RWPE1 (cell line): Measurements from ENCODE around the gene INSYN2B.

ENCODE experiments used
- CTCF ChIA-PET: fragments of 350-600 bp; sonication (Branson Sonifier 250); formaldehyde crosslinking; extraction: SDS; loops from one replicate; lab custom pipeline; 2021; lab: Yijun Ruan, JAX
- POLR2A ChIA-PET: fragments of 400-600 bp; formaldehyde crosslinking; extraction: SDS; loops from one replicate; lab custom pipeline; 2020; ENCODE audit warnings: antibody characterized with exemption; ENCODE audit not compliant: low non-redundant PET; lab: Yijun Ruan, JAX
- DNase-seq: peaks from one replicate; pipeline ENCODE4 v3.0.0; 2012; ENCODE audit warnings: low spot score
- H3K27ac ChIP-seq: fragments of 450-650 bp; 2 replicates; pipeline ENCODE4 v1.5.1; 2017
- TF ChIP-seq, protein P1 (sequence below): fragments of 450-650 bp; conservative IDR thresholded peaks from 2 replicates; pipeline ENCODE4 v1.5.1; 2017; ENCODE audit warnings: low read depth, mild to moderate bottlenecking

INSYN2B gene

DNA sequence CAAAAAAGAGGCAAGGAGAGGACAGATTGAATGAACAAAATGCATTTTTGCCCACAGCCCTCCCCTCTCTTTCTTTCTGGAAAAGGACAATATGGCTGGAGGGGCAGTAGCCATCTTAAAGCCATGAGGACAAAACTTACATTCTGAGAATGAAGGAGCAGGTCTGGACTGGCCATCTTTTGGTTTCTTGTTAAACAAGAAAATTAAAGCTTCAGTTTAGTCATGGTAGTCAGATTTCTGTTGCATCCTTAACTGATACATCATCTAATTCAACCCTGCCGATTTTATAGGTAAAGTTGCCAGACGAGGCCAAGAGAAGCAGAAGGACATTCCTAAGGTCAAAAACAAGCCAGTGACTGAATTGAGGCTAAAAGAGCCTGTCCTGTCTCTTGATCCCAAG, 31.5 kb upstream of the INSYN2B start:
- ChIA-PET POLR2A (no interaction called here), CTCF (interaction anchor here (0.5 to 0.7 kb wide), 2 partner anchors 107 to 310 kb away, joined by 3 read pairs; no protein-coding TSS in a partner anchor)
- H3K27ac ChIP-seq, result no peak overlapping the region
- no peak for DNase-seq
- TF ChIP-seq, protein P1, sequence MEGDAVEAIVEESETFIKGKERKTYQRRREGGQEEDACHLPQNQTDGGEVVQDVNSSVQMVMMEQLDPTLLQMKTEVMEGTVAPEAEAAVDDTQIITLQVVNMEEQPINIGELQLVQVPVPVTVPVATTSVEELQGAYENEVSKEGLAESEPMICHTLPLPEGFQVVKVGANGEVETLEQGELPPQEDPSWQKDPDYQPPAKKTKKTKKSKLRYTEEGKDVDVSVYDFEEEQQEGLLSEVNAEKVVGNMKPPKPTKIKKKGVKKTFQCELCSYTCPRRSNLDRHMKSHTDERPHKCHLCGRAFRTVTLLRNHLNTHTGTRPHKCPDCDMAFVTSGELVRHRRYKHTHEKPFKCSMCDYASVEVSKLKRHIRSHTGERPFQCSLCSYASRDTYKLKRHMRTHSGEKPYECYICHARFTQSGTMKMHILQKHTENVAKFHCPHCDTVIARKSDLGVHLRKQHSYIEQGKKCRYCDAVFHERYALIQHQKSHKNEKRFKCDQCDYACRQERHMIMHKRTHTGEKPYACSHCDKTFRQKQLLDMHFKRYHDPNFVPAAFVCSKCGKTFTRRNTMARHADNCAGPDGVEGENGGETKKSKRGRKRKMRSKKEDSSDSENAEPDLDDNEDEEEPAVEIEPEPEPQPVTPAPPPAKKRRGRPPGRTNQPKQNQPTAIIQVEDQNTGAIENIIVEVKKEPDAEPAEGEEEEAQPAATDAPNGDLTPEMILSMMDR, result no peak

GRCh38 chr5:170010595-170010994, 30.3 kb upstream of the INSYN2B start:
- ChIA-PET CTCF (no interaction called here), POLR2A (no interaction called here)
- DNase-seq, result no peak
- no peak overlapping the region for H3K27ac ChIP-seq
- TF ChIP-seq, protein P1, result no peak

- POLR2A ChIA-PET, result no interaction called here
- no peak overlapping the region for H3K27ac ChIP-seq
- CTCF ChIA-PET, result interaction anchor here (0.6 kb wide), 1 partner anchor 1302 kb away, joined by 3 read pairs; no protein-coding TSS in a partner anchor
- TF ChIP-seq, protein P1, result no peak
- no peak for DNase-seq
Measured at GRCh38 chr5:170008376-170008775, 28.1 kb upstream of the INSYN2B start.

- TF ChIP-seq, protein P1, result no peak
- POLR2A ChIA-PET, result no interaction called here
- DNase-seq, result no peak
- CTCF ChIA-PET, result interaction anchor here (2.5 kb wide), 1 partner anchor 25 kb away, joined by 6 read pairs; no protein-coding TSS in a partner anchor
- no peak overlapping the region for H3K27ac ChIP-seq
Measured at GRCh38 chr5:170006021-170006420, 25.7 kb upstream of the INSYN2B start.

DNA sequence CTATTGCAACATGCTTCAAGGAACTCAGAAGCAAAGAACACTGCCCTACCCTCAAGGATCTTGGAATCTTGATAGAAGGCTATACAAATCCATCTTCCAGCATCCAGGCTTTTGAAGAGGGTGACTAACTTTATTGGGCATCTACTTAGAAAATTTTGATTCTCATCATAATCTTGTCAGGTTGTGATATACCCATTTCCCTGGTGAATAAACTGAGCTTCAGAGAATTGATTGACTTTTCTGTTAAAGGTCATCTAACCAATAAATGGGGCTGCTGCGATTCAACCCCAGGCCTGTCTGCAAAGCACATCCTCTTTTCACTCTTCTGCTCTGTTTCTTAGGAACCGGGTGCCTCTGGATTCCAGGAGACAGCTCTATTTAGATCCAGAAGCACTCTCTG, 19.9 kb upstream of the INSYN2B start:
- H3K27ac ChIP-seq, result no peak overlapping the region
- CTCF ChIA-PET, result interaction anchor here (1.0 kb wide), 1 partner anchor 86 kb away, joined by 3 read pairs; no protein-coding TSS in a partner anchor
- POLR2A ChIA-PET, result no interaction called here
- TF ChIP-seq, protein P1, result no peak
- no peak for DNase-seq

DNA sequence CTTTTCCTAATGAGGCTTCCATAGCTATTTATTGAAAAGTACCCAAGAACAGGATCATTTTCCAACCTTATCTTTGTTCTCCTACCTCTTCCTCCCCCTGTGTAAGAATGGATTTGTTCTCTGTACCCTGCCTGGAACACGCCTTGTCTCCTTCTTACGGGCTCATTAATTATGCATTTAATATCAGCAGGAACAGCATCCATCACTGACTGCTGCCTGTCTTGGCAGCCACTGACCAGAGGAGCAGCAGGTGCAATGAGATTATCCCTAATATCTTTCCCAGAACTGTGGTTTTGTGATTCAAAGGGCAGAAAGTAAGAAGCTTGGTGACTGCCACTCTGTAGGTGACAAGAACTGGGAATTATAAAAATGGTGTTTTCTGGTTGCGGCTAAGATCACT, 19.3 kb upstream of the INSYN2B start:
- H3K27ac ChIP-seq, result no peak overlapping the region
- POLR2A ChIA-PET, result no interaction called here
- CTCF ChIA-PET, result interaction anchor here (0.6 to 1.0 kb wide), 2 partner anchors 86 to 528 kb away, joined by 3 read pairs; no protein-coding TSS in a partner anchor
- TF ChIP-seq, protein P1, result no peak
- DNase-seq, result no peak
